HG02840 (cell line): ENCODE results near the gene SNX2.
"Not testable (repeated sequence)": the region's sequence is repeated elsewhere in the genome, so short reads cannot be mapped to it uniquely, and the experiment has no call there.

Source experiments
- ATAC-seq: cut with Tn5 transposase; IDR thresholded peaks from one replicate; pipeline ENCODE4 v1.9.1; 2021; ENCODE audit warnings: mild to moderate bottlenecking, moderate library complexity, moderate number of reproducible peaks; ENCODE audit not compliant: unreplicated experiment, low FRiP score

The SNX2 gene, protein sequence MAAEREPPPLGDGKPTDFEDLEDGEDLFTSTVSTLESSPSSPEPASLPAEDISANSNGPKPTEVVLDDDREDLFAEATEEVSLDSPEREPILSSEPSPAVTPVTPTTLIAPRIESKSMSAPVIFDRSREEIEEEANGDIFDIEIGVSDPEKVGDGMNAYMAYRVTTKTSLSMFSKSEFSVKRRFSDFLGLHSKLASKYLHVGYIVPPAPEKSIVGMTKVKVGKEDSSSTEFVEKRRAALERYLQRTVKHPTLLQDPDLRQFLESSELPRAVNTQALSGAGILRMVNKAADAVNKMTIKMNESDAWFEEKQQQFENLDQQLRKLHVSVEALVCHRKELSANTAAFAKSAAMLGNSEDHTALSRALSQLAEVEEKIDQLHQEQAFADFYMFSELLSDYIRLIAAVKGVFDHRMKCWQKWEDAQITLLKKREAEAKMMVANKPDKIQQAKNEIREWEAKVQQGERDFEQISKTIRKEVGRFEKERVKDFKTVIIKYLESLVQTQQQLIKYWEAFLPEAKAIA

DNA sequence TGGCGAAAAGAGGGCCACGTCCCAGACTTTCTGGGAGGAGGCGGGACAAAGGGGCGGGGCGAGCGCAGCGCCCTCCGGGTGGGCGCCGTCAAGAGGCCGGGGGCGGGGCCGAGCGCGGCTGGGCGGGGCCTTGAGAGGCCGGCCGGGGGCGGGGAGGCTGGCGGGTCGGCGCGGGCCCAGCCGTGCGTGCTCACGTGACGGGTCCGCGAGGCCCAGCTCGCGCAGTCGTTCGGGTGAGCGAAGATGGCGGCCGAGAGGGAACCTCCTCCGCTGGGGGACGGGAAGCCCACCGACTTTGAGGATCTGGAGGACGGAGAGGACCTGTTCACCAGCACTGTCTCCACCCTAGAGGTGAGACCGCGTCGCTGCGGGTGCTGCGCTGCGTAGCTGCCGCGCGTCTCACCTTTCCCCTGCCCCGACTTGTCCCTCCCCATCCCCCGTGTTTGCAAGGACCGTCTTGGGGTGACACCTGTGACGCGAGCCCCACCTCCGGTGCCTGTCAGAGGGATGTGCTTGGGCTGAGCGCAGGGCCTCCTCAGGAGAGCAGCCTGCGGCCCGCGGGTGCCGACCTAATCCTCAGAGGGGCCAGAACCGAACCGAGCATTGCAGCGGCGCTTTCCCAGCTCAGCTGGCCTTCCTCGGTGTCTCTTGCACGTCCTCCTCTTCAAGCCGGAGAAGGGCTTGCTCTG is at the start of gene SNX2:
TSS of gene SNX2 (plus strand) at position 220 of the 689 bp plus-strand sequence. CDS start at position 244, 24 bp downstream.
- peak; percentile 88 for ATAC-seq

DNA sequence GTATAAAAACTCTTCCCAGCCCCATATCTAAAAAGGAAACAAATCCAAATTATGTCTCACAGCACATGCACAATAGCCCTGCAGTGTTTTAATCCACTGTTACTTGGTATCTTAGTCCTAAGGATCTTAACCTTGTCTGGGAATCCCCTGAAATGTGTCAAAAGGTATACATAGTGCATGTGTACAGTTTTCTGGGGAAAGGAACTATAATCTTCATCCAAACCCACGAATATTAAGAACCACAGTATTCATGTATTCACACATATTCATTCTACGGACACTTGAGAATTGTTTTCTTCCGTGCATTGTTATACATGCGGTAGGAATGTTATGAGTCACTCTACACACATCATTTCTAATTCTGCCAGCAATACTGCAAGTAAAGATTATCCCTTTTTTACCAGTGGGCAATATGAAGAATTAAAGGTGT is 47.8 kb upstream of the SNX2 start:
- ATAC-seq = peak; percentile 43

DNA sequence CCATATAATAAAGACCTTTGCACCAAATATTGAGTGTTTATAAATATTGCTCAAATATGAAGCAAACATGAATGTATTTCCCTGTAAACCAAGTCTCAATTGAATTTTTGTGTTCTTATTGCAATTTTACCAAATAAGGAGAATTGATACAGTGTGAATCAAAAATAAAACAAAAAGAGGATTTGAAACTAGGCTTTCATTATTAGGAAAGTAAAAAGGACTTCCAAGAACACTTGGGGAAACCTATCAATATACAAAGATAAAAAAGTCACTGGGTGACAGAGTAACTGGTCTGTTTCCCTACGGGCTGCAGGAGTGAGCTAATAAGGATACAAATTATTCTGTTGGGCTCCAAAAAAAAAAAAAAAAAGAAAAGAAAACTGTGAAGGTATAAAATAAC is 44.8 kb upstream of the SNX2 start:
- no peak for ATAC-seq

DNA sequence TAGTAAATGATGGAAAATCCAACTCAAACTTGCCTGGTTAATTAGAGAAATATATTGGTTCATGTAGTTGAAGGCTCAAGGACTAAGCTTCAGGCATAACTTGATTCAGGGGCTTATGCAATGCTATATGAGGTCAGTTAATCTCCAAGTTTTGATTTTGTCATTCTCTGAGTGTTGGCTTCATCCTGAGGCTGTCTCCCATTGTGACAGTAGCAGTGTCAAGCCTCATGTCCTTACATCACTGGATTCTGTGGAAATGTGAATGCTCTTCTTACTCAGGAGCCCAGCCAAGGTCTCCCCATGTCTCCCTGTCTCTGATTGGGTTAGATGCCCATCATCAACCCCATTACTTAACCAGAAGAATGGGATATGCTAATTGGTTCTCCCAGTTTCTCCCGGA is 44.4 kb upstream of the SNX2 start:
- no peak for ATAC-seq

DNA sequence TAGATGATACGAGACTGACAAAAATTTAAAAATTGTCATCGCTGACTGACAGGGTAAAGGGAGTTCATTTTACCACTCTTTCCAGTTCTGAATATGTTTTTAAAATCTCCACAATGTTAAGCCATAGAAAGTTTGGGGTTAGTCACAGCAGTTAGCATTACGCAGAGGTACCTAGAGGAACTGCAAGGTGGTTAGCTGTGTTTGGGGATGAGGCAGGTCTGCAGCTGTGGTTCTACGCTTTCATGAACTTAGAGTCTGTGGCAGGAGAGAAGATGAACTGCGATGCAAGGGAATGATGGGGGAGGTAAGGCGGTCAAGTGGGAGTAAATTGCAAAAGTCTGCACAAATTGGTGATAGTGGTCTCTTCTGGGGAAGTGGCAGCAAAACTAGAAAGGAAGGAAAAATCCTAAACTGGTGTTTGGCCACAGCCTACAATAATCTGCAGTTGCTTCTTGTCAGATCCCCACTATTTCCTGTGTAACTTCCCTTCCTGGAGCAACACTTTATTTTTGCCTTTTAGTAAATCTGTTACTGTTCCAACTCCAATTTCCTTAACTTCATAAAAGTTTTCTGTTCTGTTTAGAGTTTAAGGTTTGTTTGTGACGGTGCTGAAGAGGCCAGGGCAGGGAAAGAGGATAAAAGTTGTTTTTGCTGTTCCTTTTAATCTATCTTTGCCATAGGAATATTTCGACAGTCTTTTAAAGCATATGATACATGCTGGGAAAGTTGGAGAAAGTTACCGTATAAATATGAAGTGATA is 38.6 kb upstream of the SNX2 start:
- ATAC-seq = no peak

DNA sequence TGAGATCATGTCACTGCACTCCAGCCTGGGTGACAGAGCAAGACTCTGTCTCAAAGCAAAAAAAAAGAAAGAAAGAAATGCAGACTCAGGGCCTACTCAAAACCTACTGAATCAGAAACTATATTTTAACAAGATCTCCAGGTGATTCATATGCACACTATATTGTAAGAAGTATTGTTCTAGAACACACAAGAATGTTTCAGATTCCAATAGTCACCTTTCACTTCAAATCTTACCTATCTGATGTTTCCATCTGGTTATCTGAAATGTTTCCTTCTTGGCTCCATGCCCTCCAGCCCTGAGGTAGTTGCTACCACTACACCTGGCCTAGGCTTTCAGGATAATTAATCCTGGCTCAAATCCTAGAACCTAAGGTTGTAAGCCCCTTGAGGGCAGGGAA is 36.8 kb upstream of the SNX2 start:
- no peak for ATAC-seq

DNA sequence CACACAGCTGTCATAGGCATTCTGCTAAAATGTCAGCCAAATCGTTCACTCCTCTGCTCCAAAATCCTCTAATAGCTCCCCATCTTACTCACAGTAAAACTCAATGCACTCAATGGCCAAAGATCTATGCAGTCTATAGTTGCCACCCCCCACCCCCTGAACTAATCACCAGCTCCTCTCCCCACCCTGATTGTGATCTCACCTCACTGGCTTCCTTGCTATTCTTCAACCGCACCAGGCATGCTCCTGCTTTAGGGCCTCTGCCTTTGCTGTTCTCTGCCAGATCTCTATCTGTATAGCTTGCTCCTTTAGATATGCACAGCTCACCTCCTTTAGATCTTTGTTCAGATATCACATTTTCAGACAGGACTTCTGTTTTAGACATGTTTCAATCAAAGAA is 33.2 kb upstream of the SNX2 start:
- no peak for ATAC-seq

DNA sequence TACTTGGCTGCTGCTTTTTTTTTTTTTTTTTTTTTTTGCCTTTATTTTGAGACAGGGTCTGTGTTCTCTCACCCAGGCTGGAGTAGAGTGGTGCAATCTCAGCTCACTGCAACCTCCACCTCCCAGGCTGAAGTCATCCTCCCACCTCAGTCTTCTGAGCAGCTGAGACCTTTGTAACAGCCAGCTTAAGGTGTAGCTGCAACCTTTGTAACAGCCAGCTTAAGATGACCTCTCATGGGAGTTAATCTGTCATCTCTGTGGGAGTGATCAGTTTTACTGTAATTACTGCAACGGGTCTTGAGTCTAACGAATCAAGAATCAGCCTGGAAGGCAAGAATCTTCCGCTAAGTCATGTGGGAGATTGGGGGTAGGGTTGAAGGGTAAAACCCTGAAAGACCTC is 31.6 kb upstream of the SNX2 start:
- ATAC-seq = no peak

DNA sequence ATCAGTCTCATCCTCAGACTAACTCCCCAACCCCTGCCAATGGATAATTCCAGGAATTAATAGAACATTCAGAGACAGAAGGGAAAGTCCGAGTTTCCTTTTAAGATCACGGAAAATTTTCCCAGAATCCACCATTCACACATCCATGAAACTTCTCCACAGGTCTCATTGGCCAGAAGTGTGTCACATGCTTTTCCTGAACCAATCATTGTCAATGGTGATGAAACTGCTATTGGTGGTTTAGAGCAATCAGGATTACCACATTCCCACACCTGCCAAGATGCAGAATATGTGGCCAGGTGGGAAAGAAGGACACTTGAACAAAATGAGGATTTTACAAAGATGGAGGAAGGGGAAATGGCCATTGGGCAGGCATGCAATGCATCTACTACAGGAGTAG is 29.3 kb upstream of the SNX2 start:
- no peak for ATAC-seq

DNA sequence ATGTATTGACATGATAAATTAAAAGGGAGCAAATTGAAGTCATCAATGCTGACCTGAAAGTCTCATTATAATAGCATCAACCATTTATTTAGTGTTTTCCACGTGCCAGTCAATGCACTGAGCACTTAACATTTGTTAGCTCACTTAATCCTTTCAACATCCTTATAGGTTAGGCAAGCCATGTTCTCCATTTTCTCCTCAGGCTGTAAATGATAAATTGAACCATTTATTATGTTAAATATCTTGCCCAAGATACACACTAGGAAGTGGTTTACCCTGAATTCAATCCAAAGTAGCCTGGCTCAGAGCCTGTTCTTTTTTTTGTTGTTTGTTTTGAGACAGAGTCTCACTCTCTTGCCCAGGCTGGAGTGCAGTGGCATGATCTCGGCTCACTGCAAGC is 25.0 kb upstream of the SNX2 start:
- ATAC-seq = no peak

DNA sequence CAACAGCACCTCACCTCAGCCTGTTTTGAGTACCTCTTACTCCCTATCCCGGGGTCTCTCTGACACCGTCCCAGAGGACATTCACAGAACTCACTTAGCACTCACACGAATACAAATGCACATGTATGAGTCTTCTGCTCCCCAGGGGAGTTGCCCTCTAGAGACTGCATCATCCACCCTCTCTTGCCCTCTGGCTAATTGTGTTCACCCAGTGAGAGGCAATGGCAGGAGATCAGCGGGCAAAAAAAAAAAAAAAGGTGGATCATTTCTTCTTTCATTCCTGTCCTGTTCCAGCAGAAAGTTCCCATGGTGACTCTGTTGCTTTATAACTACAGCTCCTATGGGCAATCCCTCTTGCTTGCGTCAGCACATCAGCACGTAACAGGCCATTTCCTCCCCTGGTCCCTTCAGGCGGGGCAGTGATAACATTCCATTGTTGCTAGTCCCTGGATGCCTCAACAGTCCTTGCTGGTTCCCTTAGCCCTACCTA is 23.5 kb upstream of the SNX2 start:
- ATAC-seq = no peak

DNA sequence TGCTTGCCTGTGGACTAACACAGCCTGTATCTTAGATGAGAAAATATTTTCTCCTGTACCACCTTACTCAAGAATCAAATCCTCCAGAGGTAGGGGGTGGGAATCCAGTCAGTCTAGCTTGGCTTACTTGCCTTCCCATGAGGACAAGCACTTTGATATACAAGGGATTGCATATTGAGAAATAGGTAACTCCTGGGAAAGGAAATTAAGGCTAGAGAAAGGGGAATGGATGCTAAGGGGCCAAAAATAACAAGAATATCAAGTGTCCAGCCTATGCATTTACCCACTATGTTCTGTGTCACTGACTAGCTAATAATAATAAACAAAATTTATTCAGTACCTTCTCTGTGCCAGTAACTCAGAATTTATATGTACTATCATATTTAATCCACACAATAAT is 21.4 kb upstream of the SNX2 start:
- no peak for ATAC-seq

DNA sequence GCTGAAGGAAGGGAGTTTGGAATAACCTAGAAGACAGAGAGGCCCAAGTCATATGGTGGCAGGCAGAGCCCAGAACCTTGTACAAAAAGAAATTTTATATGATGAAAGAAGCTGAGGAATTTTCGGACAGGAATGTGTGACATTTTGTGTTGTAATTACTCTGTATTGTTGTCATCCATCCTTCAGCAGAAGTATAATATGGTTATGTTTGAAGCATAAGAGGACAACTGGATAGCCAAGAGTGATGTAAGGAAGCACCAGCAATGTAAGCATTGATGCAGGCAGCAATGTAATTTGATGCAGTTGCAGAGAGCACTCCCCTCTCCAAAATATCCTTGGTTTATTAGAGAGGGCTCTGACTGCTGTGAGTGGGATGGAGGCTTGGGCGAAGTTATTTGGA is 19.1 kb upstream of the SNX2 start:
- no peak for ATAC-seq

DNA sequence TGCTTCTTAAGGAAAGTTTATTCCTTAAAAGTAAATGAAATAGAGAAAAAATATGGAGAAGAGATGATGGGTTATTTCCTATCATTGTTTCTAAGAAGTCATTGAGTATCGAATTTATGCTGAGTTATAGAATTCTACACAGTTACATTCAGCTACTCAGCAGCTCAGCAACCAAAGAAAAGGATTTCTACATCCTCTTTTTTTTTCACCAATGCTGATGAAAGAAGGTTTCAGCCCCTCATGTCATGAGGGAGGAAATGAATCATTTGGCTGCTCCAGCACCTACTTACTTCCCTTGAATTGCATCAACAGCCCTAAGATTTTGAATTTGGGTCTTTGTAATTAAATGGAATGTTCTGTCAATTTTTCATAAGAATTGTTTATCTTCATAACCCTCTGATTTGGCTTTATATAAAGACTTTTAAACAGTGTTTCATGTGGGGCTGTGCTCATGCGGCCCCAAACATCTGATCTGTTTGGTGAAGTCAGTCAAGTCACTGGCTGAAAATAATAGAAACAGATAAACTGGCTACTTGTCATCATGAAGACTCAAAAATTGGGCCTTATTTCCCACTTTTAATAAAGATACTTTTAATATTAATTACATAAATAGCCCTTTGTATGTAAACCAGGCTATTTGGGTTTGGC is 18.5 kb upstream of the SNX2 start:
- no peak for ATAC-seq

DNA sequence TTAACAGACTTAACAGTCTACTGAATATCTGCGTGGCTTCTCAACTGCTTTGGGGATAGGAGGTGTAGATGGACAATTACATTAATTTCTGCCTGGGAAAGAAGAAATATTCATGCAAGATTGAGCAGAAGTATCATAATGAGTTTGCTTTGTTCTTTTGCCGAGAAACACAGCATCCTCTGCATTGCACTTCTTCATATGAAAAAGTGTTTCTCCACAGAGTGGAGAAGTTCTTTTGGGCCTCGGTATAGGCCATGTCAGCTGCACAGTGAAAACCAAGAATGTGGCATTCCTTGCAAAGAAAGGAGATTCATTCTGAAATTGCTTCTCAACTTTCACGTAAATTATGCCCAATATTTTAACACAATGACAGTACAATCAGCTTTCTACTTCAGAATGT is 17.6 kb upstream of the SNX2 start:
- ATAC-seq = no peak

DNA sequence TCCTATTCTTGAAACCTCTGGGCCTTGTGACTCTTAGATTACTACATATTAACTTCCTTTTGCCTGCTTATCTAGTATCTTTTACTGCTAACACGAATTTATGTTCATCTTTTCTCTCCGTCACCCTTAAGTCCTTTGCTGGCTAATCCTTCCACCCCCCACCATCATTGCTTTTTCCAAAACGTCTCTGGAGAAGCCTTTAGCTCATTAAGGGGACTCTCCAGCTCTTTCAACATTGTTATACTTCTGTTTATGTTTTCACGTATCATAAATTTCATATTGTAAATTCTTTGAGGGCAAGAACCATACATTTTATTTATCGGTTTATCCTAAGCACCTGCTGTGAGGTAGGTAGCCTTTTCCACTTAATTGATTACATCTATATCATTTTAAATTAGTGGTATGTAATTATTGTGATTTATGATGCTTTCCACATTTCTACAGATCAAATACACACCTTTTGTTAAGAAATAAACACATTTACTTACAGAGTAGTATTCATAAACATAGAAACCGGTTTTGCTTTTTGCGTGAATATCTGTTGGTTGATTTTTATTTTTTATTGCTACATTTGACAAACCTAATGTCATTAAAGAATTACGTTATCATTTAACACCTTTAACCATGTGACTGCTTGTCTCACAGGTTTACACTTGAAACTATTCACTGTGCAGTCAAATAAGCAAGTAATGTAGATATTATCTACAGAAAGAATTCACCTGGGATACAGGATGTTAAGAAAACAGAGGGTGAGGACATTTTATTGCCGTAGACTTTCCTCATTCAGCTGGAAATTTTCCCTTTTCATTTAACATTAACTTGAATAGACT is 15.4 kb upstream of the SNX2 start:
- no peak for ATAC-seq

DNA sequence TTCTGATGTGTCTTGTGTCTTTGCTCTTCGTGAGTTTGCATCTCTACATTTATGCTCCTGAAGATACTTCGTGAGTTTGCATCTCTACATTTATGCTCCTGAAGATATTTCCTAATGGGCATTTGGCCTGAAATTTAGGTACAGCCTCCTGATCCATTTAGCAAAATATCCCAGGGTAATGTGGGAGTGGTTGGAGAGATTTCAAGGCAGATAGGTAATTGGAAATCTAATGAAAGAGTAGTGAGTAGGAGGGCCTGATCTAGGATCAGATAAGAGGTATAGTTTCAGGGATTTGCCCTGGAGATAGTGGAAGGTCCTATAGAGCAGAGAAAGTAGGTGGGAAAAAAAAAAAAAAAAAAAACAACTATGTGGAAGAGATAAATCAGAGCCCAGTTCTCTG is 14.6 kb upstream of the SNX2 start:
- ATAC-seq = no peak

DNA sequence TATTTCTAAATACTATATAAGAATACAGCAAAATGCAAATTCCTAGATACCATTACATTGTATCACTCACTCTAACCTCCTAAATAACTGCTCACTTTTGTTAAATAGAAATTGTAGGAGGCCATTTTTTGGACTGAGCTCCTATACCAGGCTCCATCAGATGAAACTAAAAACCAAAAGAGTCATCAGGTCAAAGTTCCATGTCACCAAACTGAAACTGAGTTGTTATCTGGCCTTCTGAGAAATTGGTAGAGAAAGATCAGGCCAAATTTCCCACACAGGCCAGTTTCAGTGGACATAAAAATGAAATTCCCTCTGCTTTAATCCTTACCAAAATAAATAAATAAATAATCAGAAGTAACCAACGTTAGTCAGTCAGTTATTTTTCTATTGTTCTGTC is 13.8 kb upstream of the SNX2 start:
- ATAC-seq = no peak

DNA sequence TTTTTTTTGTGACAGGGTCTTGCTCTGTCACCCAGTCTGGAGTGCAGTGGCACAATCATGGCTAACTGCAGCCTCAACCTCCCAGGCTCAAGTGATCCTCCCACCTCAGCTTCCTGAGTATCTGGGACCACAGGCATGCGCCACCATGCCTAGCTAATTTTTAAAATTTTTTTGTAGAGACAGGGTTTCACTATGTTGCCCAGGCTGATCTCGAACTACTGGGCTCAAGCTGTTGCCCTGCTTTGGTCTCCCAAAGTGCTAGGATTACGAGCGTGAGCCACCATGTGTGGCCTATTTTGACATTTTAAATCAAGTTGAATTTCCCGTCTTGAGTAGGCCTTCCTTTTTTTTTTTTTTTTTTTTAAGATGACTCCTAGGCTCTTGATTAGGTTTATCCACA is 13.0 kb upstream of the SNX2 start:
- not testable (repeated sequence) for ATAC-seq

DNA sequence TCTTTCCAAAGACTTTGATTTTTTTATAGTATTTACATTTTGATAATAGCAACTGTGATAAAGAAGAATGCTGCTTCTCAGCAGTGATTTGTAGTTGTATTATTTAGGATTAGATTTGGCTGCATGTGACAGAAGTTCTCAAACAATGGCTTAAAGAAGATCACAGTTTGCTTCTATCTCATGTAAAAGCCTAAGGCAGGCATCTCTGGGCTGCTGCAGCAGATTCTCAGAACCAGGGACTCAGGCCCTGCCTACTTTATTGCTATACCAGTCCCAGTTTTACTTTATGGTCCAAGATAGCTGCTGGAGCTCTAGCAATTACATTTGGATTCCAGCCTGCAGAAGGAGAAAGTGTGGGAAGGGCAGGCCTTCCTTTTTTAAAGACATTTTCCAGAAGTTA is 8.8 kb upstream of the SNX2 start:
- ATAC-seq = no peak
